NCI-H226 (cell line): Measurements from ENCODE around the gene SDCBP2.
A peak's percentile ranks its signal among the peaks of the same experiment; 100 is the strongest.
"Not testable (repeated sequence)": the region's sequence is repeated elsewhere in the genome, so short reads cannot be mapped to it uniquely, and the experiment has no call there.

Experiments used
- DNase-seq: peaks from one replicate; pipeline ENCODE4 v3.0.0-alpha.2; 2015

SDCBP2 gene

GRCh38 chr20:1357921-1358671 is 29.2 kb upstream of the SDCBP2 start:
- DNase-seq, result peak; percentile 24

GRCh38 chr20:1353956-1354355 is 25.0 kb upstream of the SDCBP2 start:
- DNase-seq, result no peak

DNA sequence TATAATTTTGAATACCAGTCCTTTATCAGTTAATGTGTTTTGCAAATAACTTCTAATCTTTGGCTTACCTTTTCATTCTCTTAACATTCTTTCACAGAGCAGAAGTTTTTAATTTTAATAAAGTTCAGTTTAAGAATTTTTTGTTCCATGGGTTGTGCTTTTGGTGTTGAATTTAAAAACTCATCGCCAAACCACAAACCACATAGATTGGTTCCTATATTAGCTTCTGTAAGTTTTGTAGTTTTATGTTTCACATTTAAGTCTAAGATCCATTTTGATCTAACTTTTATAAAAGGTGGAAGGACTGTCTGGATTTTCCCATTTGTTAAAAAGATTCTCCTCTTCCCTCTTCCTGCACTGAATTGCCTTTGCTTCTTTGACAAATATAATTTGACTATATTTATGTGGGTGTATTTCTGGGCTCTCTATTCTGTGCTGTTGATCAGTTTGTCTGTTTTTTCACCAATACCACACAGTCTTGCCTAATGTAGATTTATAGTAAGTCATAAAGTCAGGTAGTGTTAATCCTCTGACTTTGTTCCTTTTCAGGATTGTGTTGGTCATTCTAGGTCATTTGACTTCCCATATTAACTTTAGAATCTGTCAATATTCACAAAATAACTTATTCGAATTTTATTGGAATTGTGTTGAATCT is 17.5 kb upstream of the SDCBP2 start:
- no peak for DNase-seq

DNA sequence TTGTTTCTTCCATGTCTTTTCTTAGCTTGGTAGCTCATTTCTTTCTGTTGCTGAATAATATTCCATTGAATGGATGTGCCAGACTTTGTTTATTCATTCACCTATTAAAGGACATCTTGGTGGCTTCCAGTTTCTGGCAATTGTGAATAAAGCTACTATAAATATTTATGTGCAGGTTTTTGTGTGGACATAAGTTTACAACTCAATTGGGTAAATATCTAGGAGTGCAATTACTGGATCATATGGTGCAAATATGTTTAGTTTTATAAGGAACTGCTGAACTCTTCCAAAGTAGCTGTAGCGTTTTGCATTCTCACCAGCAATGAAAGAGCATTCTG is 16.8 kb upstream of the SDCBP2 start:
- DNase-seq, result no peak

GRCh38 chr20:1345030-1345755 is 16.3 kb upstream of the SDCBP2 start:
- DNase-seq, result no peak

GRCh38 chr20:1343446-1344124 is 14.6 kb upstream of the SDCBP2 start:
- DNase-seq, result not testable (repeated sequence)

- DNase-seq, result no peak
These were observed 12.8 kb upstream of the SDCBP2 start for GRCh38 chr20:1341561-1342265.

GRCh38 chr20:1338801-1339200 is 9.9 kb upstream of the SDCBP2 start:
- DNase-seq, result no peak

GRCh38 chr20:1338096-1338495 is 9.2 kb upstream of the SDCBP2 start:
- no peak for DNase-seq

DNA sequence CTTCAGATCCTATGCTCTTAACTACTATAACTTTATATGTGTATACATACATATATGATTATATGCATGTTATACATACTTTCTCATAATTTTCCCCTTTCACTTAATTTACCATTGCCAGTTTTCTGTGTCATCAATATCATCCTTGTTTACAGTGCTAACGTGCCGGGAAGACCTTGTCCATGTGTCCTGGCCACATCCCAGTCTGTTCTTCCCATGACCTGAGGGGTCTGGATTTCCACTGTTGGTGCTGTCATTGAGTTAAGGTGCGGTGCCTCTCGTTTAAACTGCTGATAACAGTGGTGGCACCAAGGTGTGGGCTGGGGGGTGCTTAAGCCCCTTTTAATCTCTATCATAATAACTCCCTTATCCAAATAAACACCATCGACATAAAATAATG is 8.5 kb upstream of the SDCBP2 start:
- DNase-seq, result no peak

DNA sequence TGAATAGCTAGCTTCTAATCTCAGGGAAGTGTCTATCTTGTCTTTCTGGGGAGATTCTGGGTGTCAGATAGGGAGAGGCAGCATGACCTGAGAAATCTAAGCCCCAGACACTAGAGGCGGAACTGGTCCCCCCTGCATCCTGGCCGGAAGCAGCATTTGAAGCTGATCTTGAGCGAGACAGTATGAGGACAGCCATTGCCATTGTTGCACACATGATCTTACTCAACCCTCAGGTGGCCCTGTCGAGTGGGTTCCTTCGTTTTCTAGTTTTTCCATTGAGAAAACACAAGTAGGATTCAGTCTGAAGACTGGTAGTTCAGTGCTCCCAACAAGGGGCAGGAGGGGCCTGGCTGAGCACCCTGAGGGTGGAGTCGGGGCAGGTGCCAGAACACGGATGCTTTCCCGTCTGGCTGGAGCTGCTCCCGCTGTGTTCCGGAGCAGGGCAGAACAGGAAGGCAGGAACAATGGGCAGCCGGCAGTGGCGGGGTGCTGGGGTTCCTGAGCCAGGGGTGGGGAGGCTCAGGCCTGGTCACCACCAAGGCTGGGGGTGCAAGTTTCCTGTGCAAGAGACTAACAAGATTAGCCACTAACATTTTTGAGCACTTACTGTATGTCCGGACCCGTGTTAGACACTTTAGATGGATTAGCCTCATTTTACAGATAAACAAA is 7.9 kb upstream of the SDCBP2 start:
- no peak for DNase-seq

GRCh38 chr20:1335961-1336698 is 7.2 kb upstream of the SDCBP2 start:
- no peak for DNase-seq

DNA sequence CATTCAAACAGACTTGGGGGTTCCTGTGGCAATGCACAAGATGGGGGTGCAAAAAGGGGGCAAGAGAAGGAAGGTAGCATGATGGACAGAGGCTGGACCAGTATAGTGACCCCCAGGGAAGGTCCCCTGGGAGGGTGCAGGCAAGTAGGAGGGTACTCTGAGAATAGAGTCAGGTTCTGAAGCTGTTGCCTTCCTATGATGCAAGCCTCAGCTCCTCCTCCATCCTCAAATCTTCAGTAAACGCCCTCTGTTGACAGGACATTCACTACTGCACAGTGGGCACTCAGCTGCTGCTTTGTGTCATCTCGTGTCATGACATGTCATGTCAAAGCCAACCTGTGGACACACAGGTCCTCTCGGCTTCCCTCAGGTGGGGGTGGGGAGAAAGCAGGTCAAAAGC is 5.8 kb upstream of the SDCBP2 start:
- DNase-seq, result no peak

DNA sequence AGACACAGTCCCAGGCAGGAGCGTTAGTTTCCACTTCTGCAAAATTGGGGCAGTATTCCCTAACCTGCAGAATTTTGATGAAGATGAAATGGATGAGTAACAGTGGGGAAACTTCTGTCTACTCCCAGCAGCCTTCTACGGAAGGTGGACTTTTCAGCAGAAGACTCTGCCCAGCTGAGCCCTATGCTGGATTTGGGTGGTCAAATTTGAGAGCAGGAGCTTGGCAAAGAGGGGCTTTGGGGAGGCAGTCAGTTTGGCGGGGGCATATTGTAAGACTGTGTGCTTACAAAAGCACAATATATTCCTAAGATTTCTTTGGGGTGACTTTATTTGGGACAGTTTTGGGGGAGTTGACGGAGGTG is 5.4 kb upstream of the SDCBP2 start:
- no peak for DNase-seq

- no peak for DNase-seq
These were observed 4.8 kb upstream of the SDCBP2 start for GRCh38 chr20:1333462-1334369.

- no peak for DNase-seq
These were observed 3.9 kb upstream of the SDCBP2 start for GRCh38 chr20:1332749-1333300.

DNA sequence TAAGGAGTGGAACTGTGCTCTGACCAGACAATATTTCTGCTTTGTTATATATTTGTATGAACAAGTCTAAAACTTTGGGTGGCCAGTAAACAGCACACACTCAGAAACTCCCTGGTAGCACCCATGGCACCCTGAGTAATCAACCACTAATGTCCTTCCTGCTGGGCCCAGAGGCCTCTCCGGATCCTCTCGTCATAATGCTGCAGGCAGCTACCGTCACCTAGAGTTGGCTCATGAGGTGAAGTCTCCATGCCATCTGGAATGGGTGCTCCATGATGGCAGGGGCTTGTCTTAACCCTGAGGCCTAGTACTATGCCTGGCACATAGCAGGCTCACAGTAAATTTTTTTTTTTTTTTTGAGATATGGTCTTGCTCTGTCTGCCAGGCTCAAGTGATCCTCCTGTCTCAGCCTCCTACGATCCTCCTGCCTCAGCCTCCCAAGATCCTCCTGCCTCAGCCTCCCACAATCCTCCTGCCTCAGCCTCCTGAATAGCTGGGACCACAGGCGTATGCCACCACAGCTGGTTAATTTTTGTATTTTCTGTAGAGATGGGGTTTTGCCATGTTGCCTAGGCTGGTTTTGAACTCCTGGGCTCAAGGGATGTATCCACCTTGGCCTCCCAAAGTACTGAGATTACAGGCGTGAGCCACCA is 3.0 kb upstream of the SDCBP2 start:
- DNase-seq, result no peak

- DNase-seq, result no peak
These were observed 2.2 kb upstream of the SDCBP2 start for GRCh38 chr20:1331101-1331500.

GRCh38 chr20:1330075-1330830 is 1.3 kb upstream of the SDCBP2 start:
- DNase-seq, result no peak
